Panc1 (cell line): ENCODE results near the gene MS4A4A. TPM values are rescaled to one million over a fixed set of nuclear protein-coding genes. Genes with fewer than 3 reads are reported as not detected.

Experiments
- ATAC-seq: fragments of 200-7000 bp; cut with Tn5 transposase; 2 replicates; pipeline ENCODE4 v1.9.1; 2020; ENCODE audit warnings: mild to moderate bottlenecking, moderate library complexity
- BruUV-seq: library from RNA; stranded (reverse); fragments of 400-500 nt; replicated peaks from 2 replicates; lab custom pipeline; 2021; lab: Mats Ljungman, UMichigan
- CTCF ChIA-PET: fragments of 300-600 bp; sonication (Branson Sonifier 250); formaldehyde crosslinking; loops from one replicate; lab custom pipeline; 2022; ENCODE audit warnings: antibody characterized with exemption; lab: Charles Lee
- POLR2A ChIA-PET: fragments of 300-600 bp; sonication (Branson Sonifier 250); formaldehyde crosslinking; loops from one replicate; lab custom pipeline; 2022; ENCODE audit warnings: antibody characterized with exemption; lab: Charles Lee
- DNase-seq: peaks from one replicate; pipeline ENCODE4 v3.0.0-alpha.2; 2010; ENCODE audit warnings: low read depth, low spot score
- H3K27ac ChIP-seq: 2 replicates; pipeline ENCODE4 v1.5.1; 2011; ENCODE audit warnings: mild to moderate bottlenecking, low read length, inconsistent platforms
- H3K27me3 ChIP-seq: fragments of 200-500 bp; sonication (Bioruptor generic); 2 replicates; pipeline ENCODE4 v1.6.0; 2014; ENCODE audit warnings: low read length, inconsistent platforms; ENCODE audit not compliant: control insufficient read depth, insufficient read depth
- H3K36me3 ChIP-seq: fragments of 200-500 bp; sonication (Bioruptor generic); 2 replicates; pipeline ENCODE4 v1.5.1; 2014; ENCODE audit warnings: inconsistent platforms, mild to moderate bottlenecking, low read length, moderate library complexity; ENCODE audit not compliant: control insufficient read depth, insufficient read depth
- H3K4me1 ChIP-seq: 2 replicates; pipeline ENCODE4 v1.5.1; 2011; ENCODE audit warnings: inconsistent platforms, mild to moderate bottlenecking, low read length, moderate library complexity; ENCODE audit not compliant: control insufficient read depth, insufficient read depth
- H3K4me3 ChIP-seq, 2 experiments: 2 replicates each; pipeline ENCODE4 v1.5.1; 2011 to 2012; ENCODE audit warnings: low read depth in 2 of 2, low read length in 2 of 2, mild to moderate bottlenecking in 2 of 2, inconsistent platforms in 1 of 2, moderate library complexity in 1 of 2
- H3K9me3 ChIP-seq: fragments of 200-500 bp; sonication (Bioruptor generic); 2 replicates; pipeline ENCODE4 v1.5.1; 2014; ENCODE audit warnings: low read depth, mild to moderate bottlenecking, inconsistent platforms, low read length, moderate library complexity; ENCODE audit not compliant: control insufficient read depth, insufficient read depth
- POLR2AphosphoS5 ChIP-seq: IDR thresholded peaks from 2 replicates; pipeline ENCODE4 v1.6.1; 2012; ENCODE audit warnings: mild to moderate bottlenecking, low read depth, low read length, moderate library complexity
- SIN3A ChIP-seq: IDR thresholded peaks from 2 replicates; pipeline ENCODE4 v1.6.1; 2012; ENCODE audit warnings: low read depth, mild to moderate bottlenecking, low read length, moderate library complexity, borderline replicate concordance; ENCODE audit not compliant: insufficient read depth
- TCF7L2 ChIP-seq: IDR thresholded peaks from 2 replicates; pipeline ENCODE4 v1.6.1; 2011; ENCODE audit warnings: mild to moderate bottlenecking, low read depth, low read length, inconsistent platforms
- in situ Hi-C: cut with HindIII; loops from 2 replicates; pipeline ENCODE4 v1.10.0; 2016; ENCODE audit warnings: low sequenced_read_pairs, low pct_unique_long_range_greater_than_20kb
- intact Hi-C: fragments of 100-400 bp; cut with micrococcal nuclease; formaldehyde crosslinking; loops from one replicate; pipeline ENCODE4 v1.10.0; 2022; ENCODE audit not compliant: unreplicated experiment
- total RNA-seq: library from RNA; stranded (reverse); gene quantifications from one replicate; pipeline ENCODE4 v1.2.1, GENCODE V29; 2021; ENCODE audit not compliant: unreplicated experiment
- TF ChIP-seq, protein P1 (sequence below), 2 experiments: IDR thresholded peaks; 2 replicates each; pipeline ENCODE4 v1.6.1; 2011 to 2012; ENCODE audit warnings: low read depth in 2 of 2, control low read depth in 1 of 2, low read length in 1 of 2, mild to moderate bottlenecking in 1 of 2, moderate library complexity in 1 of 2; ENCODE audit not compliant: insufficient read depth in 1 of 2
- TF ChIP-seq, protein P2 (sequence below): fragments of 450-650 bp; IDR thresholded peaks from 2 replicates; pipeline ENCODE4 v1.5.1; 2017; ENCODE audit warnings: mild to moderate bottlenecking

The MS4A4A gene
- total RNA-seq, 1 experiment from 2014 or later: not detected

DNA sequence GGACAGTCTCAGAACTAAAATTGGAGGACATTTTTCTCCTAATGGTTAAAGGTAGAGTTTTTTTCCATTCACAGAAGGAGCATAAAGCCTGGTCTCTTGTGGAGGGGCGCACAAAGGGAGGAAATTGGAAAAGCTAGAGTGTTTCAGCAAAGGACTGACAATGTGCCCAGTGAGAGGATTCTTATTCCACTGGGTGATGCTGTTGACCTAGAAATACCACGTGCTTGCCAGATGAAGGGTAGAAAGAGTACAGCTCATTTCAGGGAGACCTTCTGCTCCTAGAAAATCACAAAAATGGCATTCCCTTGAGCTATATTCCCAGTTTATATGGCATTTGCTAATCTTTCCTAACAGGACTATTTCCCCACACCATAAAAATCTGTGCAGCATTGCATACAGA is 67.7 kb downstream of the MS4A4A start:
- no peaks in the 10 kb centered on the region for H3K9me3 ChIP-seq
- POLR2A ChIA-PET: no interaction called here
- no peak for ATAC-seq
- intact Hi-C loops (loop anchor here (5.0 kb wide), 1 partner anchor 269 kb away; no protein-coding TSS in a partner anchor), in situ Hi-C loops (no loop called here)
- H3K36me3 ChIP-seq: no peaks in the 10 kb centered on the region
- peaks cover 2% of the 10 kb centered on the region; the same call in 1 of the 2 replicates for H3K27me3 ChIP-seq
- CTCF ChIA-PET: no interaction called here
- no peaks in the 10 kb centered on the region for H3K4me1 ChIP-seq
- TF ChIP-seq TCF7L2: no peak
- TF ChIP-seq, protein P1, sequence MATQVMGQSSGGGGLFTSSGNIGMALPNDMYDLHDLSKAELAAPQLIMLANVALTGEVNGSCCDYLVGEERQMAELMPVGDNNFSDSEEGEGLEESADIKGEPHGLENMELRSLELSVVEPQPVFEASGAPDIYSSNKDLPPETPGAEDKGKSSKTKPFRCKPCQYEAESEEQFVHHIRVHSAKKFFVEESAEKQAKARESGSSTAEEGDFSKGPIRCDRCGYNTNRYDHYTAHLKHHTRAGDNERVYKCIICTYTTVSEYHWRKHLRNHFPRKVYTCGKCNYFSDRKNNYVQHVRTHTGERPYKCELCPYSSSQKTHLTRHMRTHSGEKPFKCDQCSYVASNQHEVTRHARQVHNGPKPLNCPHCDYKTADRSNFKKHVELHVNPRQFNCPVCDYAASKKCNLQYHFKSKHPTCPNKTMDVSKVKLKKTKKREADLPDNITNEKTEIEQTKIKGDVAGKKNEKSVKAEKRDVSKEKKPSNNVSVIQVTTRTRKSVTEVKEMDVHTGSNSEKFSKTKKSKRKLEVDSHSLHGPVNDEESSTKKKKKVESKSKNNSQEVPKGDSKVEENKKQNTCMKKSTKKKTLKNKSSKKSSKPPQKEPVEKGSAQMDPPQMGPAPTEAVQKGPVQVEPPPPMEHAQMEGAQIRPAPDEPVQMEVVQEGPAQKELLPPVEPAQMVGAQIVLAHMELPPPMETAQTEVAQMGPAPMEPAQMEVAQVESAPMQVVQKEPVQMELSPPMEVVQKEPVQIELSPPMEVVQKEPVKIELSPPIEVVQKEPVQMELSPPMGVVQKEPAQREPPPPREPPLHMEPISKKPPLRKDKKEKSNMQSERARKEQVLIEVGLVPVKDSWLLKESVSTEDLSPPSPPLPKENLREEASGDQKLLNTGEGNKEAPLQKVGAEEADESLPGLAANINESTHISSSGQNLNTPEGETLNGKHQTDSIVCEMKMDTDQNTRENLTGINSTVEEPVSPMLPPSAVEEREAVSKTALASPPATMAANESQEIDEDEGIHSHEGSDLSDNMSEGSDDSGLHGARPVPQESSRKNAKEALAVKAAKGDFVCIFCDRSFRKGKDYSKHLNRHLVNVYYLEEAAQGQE (IDR thresholded peaks at IDR 0.05; ENCODE audit: insufficient read depth in 1 of 2, low read depth in 2 of 2, low read length in 1 of 2): no peak
- TF ChIP-seq SIN3A: no peak
- no peak for TF ChIP-seq POLR2AphosphoS5
- TF ChIP-seq, protein P2, sequence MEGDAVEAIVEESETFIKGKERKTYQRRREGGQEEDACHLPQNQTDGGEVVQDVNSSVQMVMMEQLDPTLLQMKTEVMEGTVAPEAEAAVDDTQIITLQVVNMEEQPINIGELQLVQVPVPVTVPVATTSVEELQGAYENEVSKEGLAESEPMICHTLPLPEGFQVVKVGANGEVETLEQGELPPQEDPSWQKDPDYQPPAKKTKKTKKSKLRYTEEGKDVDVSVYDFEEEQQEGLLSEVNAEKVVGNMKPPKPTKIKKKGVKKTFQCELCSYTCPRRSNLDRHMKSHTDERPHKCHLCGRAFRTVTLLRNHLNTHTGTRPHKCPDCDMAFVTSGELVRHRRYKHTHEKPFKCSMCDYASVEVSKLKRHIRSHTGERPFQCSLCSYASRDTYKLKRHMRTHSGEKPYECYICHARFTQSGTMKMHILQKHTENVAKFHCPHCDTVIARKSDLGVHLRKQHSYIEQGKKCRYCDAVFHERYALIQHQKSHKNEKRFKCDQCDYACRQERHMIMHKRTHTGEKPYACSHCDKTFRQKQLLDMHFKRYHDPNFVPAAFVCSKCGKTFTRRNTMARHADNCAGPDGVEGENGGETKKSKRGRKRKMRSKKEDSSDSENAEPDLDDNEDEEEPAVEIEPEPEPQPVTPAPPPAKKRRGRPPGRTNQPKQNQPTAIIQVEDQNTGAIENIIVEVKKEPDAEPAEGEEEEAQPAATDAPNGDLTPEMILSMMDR: peak; percentile 44
- H3K27ac ChIP-seq: no peak overlapping the region
- no peak overlapping the region for H3K4me3 ChIP-seq
- DNase-seq: no peak
- BruUV-seq: no TSS peak

DNA sequence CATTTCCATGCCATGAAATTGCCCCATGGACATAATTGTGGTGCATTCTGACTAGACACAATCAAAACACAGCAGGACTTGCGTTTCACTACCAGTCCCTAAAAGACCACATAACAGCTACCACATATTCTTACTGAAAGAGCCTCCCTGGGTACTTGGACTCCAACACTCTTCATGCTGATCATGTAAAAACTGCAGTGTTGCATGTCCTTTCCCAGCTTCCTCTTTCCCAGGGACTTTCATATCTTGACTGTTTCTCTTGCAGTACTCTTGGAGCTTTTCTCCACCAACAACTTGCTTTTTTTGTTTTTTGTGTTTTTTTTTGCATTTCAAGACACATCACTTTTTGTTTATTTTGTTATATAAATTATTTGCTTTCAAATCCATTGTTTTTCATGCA is 69.5 kb downstream of the MS4A4A start:
- ChIA-PET POLR2A (no interaction called here), CTCF (no interaction called here)
- intact Hi-C loops (loop anchor here (5.0 kb wide), 1 partner anchor 267 kb away; no protein-coding TSS in a partner anchor), in situ Hi-C loops (no loop called here)
- TF ChIP-seq POLR2AphosphoS5: no peak
- TF ChIP-seq, protein P2: no peak
- TF ChIP-seq, protein P1 (IDR thresholded peaks at IDR 0.05; ENCODE audit: insufficient read depth in 1 of 2, low read depth in 2 of 2, low read length in 1 of 2): no peak
- no peak for TF ChIP-seq SIN3A
- TF ChIP-seq TCF7L2: no peak
- Histone ChIP-seq H3K9me3 (no peaks in the 10 kb centered on the region), H3K36me3 (no peaks in the 10 kb centered on the region), H3K4me1 (no peaks in the 10 kb centered on the region), H3K27me3 (peaks cover 2% of the 10 kb centered on the region; the same call in 1 of the 2 replicates), H3K4me3 (no peak overlapping the region), H3K27ac (no peak overlapping the region)
- no TSS peak for BruUV-seq
- DNase-seq (no peak), ATAC-seq (no peak)
